SKM-1 treated with dmso at 0.1 percent for 144 hours (cell line): ENCODE results near the gene HOXC10.

Source experiments
- DNase-seq: peaks from one replicate; lab custom pipeline; 2025; ENCODE audit not compliant: unreplicated experiment; lab: John Stamatoyannopoulos, UW

The HOXC10 gene

GRCh38 chr12:54015018-54015931, 30.3 kb downstream of the HOXC10 start:
- no peak for DNase-seq

GRCh38 chr12:54016051-54016450, 31.1 kb downstream of the HOXC10 start:
- no peak for DNase-seq

GRCh38 chr12:54016478-54016964, 31.6 kb downstream of the HOXC10 start:
- no peak for DNase-seq

DNA sequence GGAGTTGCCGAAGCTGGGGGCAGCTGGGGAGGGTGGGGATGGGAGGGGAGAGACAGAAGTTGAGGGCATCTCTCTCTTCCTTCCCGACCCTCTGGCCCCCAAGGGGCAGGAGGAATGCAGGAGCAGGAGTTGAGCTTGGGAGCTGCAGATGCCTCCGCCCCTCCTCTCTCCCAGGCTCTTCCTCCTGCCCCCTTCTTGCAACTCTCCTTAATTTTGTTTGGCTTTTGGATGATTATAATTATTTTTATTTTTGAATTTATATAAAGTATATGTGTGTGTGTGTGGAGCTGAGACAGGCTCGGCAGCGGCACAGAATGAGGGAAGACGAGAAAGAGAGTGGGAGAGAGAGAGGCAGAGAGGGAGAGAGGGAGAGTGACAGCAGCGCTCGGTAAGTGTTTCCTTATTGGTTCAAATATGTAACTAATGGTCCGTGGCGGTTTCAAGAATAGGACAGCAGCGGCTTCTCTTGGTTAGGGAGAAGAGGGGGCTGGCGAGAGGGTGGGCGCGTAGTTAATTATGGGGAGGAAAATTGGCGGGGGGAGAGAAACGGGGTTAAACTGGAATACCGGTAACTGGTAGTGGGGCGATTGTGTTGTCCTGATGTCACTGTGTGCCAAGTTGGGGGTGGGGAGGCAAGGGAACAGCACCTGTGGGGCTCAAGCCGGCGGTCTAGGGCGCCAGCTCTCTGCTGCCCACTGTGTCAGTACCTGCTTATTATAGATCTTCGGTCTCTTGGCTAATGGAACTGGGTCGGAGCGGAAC, 32.3 kb downstream of the HOXC10 start:
- no peak for DNase-seq

GRCh38 chr12:54017878-54018467, 33.0 kb downstream of the HOXC10 start:
- DNase-seq: no peak

DNA sequence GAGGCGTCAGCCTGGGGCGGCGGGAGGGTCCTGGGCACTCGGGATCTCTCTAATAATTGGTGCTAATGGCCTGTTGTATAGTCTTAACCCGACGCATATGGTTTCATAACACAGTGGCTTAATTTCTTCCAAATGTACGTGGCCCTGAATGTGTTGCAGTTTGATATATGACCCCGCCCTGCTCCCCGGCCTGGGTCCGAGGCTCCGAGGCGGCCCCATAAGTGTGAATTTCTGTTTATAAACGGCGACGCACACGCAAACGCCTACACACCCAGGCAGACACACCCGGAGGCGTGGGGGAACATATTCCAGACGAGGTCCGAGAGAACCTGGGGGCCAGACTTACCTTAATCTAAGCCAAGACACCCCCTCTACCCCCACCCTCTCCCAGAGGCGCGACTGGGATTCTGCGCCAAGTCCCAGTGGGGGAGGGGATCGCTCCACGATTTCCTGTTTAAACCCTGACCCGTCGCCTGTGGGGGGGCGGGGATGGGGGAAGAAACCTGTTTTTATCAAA, 33.6 kb downstream of the HOXC10 start:
- no peak for DNase-seq

- DNase-seq: no peak
Observed at GRCh38 chr12:54019091-54019811, 34.3 kb downstream of the HOXC10 start.

DNA sequence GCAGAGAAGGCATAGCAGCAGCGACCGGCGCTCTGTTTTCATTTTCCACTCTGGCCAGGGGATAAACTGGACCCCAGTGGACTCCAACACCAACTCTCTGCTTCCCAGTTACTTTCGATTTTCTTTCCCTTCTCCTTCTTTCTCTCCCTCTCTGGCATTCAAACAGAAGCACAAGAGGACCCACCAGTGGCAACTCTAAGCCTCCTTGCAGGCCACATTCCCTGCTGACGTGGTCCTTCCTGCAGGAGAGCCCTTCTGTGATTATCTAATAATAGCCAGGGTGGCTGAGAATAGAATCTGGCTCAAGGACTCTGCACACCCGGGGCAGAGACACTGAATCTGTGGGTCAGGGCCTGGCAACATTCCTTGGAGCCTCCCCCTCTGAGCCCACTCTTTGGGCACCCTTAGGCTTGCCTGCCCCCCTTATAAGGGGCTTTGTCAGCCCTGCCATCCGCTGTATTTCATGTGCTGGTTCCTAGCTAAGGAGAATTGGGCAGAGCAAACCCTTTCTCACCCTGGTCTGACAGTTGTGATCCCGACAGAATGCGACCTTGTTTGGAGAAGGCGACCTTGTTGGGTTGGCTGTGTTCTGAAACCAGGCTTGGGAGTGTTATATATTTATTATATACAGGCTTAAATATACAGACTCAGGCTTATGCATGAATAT, 35.1 kb downstream of the HOXC10 start:
- DNase-seq: no peak

DNA sequence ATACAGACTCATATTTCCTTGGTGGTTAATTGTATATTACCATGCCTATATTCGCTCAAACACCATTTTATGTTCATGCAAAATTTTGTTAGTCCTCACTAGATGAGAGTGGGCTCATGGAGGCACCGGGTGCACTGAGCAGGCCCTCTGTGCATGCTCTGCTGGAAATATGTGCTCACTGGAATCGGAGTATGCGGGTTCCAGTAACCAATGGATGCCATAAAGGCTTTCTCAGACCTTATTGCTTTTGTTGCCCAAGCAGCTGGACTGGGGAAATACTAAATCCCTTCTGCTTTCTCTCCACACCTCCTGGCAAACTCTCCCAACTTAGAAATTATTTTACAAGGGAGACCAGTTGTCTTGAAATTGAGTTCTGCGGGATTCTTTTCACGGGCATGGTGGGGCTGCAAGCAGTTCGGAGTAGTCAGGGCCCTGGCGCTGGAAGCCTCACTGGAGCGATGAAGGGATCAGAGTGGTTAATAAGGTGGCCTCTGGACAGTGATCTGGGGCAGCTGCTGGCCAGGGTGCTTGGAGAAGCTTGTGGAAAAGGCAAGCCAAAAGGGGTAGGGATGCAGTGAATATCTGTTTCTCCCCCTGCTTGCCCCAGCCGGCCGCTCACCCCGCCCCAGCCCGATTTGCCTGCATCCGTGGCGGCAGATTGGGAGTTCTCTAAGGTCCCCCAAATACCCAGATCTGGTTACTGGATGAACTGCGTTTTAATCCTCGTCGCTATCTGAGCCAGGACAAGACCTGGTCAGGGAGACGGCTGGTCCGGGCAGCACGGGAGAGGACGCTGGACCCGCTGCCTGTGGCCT, 35.9 kb downstream of the HOXC10 start:
- DNase-seq: no peak

DNA sequence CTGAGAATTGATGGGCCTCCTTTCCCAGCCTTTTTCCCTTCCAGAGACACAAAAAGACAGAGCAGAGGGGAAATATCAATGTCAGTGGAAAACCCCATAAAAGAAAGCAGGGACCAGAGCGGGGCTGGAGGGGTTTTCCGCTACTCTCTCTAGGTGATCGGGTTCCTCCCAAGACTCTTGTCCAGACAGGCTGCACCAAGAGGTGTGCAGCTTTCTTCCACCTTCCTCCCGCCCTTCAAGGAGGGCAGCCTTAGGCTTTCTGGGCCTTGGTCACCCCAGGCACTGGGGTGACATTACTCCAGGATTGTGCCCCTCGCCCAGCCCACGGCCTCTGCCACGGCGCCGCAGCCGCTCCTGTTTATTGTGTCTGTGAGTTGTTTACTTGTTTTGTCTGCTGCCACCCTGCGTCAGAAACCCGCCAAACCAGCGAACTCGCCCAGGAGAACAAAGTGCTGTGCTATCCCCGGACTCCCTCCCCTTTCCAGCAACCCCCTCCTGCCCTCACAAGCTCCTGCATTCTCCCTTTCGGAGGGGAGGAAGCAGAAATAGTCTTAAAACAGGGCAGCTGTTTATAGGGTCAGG, 36.6 kb downstream of the HOXC10 start:
- no peak for DNase-seq

GRCh38 chr12:54022960-54023884, 38.3 kb downstream of the HOXC10 start:
- DNase-seq: no peak

DNA sequence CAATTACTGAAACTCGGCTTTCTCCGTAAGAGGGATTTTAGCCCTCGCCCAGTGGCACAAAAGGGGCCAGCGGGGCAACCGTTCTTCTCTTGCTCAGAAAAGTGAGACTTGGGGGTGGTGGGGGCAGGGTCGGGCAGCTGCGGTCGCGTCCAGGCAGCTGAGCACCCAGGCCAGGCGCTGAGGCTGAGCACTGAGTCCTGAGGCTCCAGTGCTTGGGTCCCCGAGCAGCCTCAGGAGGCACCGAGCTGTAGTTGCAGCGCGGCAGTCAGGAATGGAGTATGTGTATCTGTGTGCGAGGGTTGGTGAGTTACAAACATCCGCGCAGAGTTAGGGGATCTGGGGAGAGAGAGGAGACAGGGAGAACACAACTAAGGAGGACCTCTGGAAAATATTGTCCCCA, 39.2 kb downstream of the HOXC10 start:
- no peak for DNase-seq

GRCh38 chr12:54024581-54025305, 39.8 kb downstream of the HOXC10 start:
- DNase-seq: no peak

GRCh38 chr12:54025499-54026405, 40.8 kb downstream of the HOXC10 start:
- no peak for DNase-seq

- no peak for DNase-seq
Observed at GRCh38 chr12:54026640-54027441, 41.9 kb downstream of the HOXC10 start.

DNA sequence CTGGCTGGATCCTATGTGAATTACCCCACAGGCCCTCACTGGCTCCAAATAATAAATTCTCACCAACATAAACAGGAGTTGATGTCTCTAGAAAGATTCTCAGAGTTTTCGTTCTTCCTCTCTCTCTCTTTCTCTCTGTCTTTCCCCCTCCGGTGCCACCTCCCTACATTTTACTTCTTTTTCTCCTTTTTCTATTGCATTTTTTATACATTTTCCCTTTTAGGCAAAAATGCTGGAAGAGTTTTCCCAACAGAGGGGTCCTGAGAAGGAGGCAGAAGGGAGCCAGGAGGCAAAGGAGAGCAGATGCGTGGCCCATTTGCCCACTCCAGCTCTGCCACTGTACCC, 42.5 kb downstream of the HOXC10 start:
- no peak for DNase-seq
